T1000 (cell line): ENCODE measurements around the gene BICD2.
"Not testable (repeated sequence)": the region's sequence is repeated elsewhere in the genome, so short reads cannot be mapped to it uniquely, and the experiment has no call there.

Experiments used
- DNase-seq: peaks from one replicate; lab custom pipeline; 2025; ENCODE audit warnings: mixed read lengths; lab: John Stamatoyannopoulos, UW

BICD2 gene

GRCh38 chr9:92770360-92770995 is 5.8 kb upstream of the BICD2 start:
- no peak for DNase-seq

GRCh38 chr9:92769990-92770359 is 5.3 kb upstream of the BICD2 start:
- no peak for DNase-seq

DNA sequence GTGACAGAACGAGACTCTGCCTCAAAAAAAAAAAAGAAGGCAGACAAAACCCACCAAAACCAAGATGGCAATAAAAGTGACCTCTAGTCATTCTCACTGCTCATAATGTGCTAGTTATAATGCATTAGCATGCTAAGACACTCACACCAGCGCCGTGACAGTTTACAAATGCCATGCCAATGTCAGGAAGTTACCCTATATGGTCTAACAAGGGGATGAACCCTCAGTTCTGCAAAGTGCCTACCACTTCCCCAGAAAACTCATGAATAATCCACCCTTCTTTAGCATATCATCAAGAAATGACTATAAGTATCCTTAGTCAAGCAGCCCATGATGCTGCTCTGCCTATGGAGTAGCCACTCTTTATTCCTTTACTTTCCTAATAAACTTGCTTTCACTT is 4.7 kb upstream of the BICD2 start:
- no peak for DNase-seq

DNA sequence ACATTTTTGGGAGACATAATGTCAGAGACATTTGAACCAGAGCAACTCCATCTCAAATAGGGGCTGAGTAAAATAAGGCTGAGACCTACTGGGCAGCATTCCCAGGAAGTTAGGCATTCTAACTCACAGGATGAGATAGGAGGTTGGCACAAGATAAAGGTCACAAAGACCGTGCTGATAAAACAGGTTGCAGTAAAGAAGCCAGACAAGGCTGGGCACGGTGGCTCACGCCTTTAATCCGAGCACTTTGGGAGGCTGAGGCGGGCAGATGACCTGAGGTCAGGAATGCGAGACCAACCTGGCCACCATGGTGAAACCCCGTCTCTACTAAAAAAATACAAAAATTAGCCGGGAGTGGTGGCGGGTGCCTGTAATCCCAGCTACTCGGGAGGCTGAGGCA is 4.2 kb upstream of the BICD2 start:
- DNase-seq, result not testable (repeated sequence)

GRCh38 chr9:92767066-92768054 is 2.7 kb upstream of the BICD2 start:
- DNase-seq, result no peak

GRCh38 chr9:92764988-92765936 is 629 bp upstream of the BICD2 start:
- DNase-seq, result peak; percentile 90

GRCh38 chr9:92763721-92764380 is 782 bp downstream of the BICD2 start:
- DNase-seq, result no peak

- no peak for DNase-seq
These were observed 1.6 kb downstream of the BICD2 start for GRCh38 chr9:92762781-92763708.

- DNase-seq, result no peak
These were observed 2.4 kb downstream of the BICD2 start for GRCh38 chr9:92762196-92762595.

DNA sequence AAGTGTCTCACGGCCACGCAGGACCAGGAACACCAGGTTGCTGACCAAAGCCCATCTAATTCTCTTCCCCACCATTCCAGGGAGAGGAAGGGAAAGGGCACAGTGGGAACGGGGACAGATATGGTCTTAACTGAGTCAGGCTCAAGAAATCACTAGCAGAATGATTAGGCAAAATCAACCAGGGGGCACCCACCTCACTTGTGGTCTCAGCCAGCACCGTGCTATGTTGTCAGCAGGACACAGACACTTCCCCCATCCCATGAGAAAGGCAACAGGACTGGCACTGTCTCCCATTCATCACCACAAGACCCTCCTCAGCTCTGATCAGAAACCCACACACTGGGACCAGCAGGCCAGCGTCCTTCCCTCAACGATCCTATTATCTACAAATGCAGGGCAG is 2.9 kb downstream of the BICD2 start:
- DNase-seq, result no peak

DNA sequence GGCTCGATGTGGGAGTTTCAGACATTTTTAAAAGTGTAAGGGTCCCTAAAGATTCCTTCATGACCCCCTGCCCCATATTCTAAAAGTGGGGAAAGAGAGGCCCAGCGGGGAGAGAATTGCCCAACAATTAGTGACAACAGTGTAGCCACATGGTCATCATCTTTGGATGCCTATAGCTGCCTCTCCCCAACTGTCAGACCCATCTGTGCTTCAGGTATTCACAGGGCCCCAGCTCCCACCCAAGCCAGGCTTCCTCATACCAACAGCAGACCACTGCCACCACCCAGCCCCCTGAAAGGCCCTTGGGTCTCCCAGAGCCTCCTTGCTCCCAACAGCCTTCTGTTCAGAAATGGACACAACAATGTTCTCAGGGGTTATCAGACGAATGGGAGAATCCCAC is 4.1 kb downstream of the BICD2 start:
- no peak for DNase-seq

- no peak for DNase-seq
These were observed 4.6 kb downstream of the BICD2 start for GRCh38 chr9:92760070-92760469.

DNA sequence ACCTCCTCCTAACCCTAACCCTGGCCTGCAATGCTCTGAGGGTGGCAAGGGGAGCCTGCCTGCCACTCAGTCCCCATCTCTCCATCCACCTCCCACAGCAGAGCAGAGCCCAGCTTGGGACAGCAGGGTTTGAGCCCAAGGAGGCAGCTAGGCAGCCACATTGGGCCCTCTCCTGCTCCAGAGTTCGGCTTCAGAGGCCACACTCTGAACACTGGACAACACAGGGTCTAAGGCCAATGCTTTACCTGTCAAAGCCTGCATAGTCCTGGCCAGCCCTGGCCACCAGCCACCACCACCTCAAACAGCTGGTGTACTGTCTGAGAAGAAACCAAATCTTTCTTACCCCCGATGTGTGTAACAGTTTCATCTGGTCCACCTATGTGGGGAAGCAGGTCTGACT is 5.2 kb downstream of the BICD2 start:
- DNase-seq, result no peak

- DNase-seq, result no peak
These were observed 7.8 kb downstream of the BICD2 start for GRCh38 chr9:92756792-92757191.

GRCh38 chr9:92754091-92754745 is 10.4 kb downstream of the BICD2 start:
- no peak for DNase-seq

GRCh38 chr9:92752812-92753404 is 11.7 kb downstream of the BICD2 start:
- no peak for DNase-seq

DNA sequence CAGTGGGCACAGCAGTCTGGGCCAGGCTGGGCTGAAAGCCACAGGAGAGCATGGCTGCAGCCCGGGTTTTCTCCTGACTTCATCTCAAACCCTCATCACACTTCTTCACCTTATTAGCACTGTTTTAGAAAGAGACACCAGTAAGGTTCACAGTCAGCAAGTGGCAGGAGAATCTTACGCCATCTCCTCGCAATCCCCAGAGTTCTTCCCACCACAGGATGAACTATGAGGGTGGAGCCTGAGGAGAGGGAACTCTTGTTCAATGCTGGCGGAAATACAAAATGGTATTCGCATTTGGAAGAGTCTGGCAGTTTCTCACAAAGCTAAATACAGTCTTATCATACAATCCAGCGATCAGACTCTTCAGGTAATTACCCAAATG is 14.7 kb downstream of the BICD2 start:
- DNase-seq, result no peak

- no peak for DNase-seq
These were observed 15.3 kb downstream of the BICD2 start for GRCh38 chr9:92749071-92749933.

- no peak for DNase-seq
These were observed 16.5 kb downstream of the BICD2 start for GRCh38 chr9:92748233-92748497.
